ENCODE measurements around the gene SEMA5A. TPM values are rescaled to one million over a fixed set of nuclear protein-coding genes. Genes with fewer than 3 reads are reported as not detected.

Gene SEMA5A
- total RNA-seq, 1 experiment from 2014 or later = 9.3 TPM

DNA sequence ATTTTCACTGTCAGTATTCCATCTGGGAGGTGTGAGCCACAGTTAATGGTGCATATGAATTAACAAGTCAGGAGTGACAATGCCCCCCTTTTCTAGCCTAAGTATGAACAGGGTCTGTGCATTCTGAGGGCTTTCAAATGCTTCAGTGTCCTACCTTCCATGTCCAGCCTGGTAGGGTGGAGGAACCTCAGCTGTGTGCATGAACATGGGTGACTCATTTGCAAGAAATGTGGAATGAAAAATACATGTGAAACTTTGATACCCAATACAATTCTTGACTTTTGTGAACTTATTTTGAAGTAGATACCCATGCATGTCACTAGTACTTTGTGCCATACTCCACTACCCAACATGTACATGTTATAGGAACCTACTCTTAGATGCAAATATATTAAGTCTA lies 375.8 kb downstream of the SEMA5A start:
- CTCF ChIA-PET = no interaction called here
- no peak for TF ChIP-seq PRRX2 (CRISPR knock-in tag; IDR thresholded peaks at IDR 0.05)
- TF ChIP-seq ESRRA (CRISPR knock-in tag; IDR thresholded peaks at IDR 0.05; ENCODE audit: borderline replicate concordance) = no peak
- no peak for TF ChIP-seq CREB1 (CRISPR knock-in tag; IDR thresholded peaks at IDR 0.05)
- TF ChIP-seq AR (CRISPR knock-in tag; IDR thresholded peaks at IDR 0.05) = no peak
- no peak for TF ChIP-seq EMX1 (CRISPR knock-in tag; IDR thresholded peaks at IDR 0.05)
- TF ChIP-seq FOXJ3 (CRISPR knock-in tag; IDR thresholded peaks at IDR 0.05; ENCODE audit: borderline replicate concordance) = no peak
- no peak for TF ChIP-seq ARID4B (CRISPR knock-in tag; IDR thresholded peaks at IDR 0.05; ENCODE audit: borderline replicate concordance)
- TF ChIP-seq GTF2I (CRISPR knock-in tag; conservative IDR thresholded peaks at IDR 0.05) = no peak
- no peak for TF ChIP-seq ATF3 (CRISPR knock-in tag; conservative IDR thresholded peaks at IDR 0.05)
- H3K36me3 Mint-ChIP-seq = no peaks in the 10 kb centered on the region
- H3K9me3 Mint-ChIP-seq = peaks cover 3% of the 10 kb centered on the region; the same call in 1 of the 2 replicates
- H3K27ac Mint-ChIP-seq = no peak overlapping the region
- H3K4me3 Mint-ChIP-seq = no peak overlapping the region
- H3K27me3 Mint-ChIP-seq (ENCODE audit: low read depth) = no peaks in the 10 kb centered on the region
- ATAC-seq (no peak), DNase-seq (ENCODE audit: low spot score) (no peak)
- peaks cover 24% of the 10 kb centered on the region for H3K4me1 Mint-ChIP-seq
- POLR2A ChIA-PET = no interaction called here

DNA sequence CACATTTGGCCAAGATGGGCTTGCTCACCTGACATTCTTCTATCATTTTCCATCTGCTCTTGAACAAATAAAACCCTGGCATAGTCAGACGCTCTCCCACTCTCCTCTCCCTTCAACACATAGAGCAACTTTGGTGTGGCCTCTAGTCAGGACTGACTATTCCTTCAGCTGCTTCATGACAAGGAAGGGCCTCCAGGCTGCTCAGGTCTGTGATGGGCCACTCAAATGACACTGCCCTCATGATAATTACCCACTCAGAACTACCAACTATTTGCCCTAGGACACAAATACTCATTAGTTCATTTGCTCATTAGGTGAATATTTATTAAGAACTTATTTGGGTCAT lies 376.3 kb downstream of the SEMA5A start:
- no peak overlapping the region for H3K4me3 Mint-ChIP-seq
- peaks cover 24% of the 10 kb centered on the region for H3K4me1 Mint-ChIP-seq
- no peak for DNase-seq (ENCODE audit: low spot score)
- peaks cover 3% of the 10 kb centered on the region; the same call in 1 of the 2 replicates for H3K9me3 Mint-ChIP-seq
- no peak for ATAC-seq
- H3K27ac Mint-ChIP-seq = no peak overlapping the region
- TF ChIP-seq ESRRA (CRISPR knock-in tag; IDR thresholded peaks at IDR 0.05; ENCODE audit: borderline replicate concordance) = no peak
- no peak for TF ChIP-seq HMGA2 (CRISPR knock-in tag; IDR thresholded peaks at IDR 0.05)
- no peak for TF ChIP-seq ZNF671 (CRISPR knock-in tag; IDR thresholded peaks at IDR 0.05)
- TF ChIP-seq ZNF317 (CRISPR knock-in tag; IDR thresholded peaks at IDR 0.05; ENCODE audit: borderline replicate concordance, low read depth) = no peak
- no peak for TF ChIP-seq ZBTB21 (CRISPR knock-in tag; IDR thresholded peaks at IDR 0.05; ENCODE audit: borderline replicate concordance)
- no peak for TF ChIP-seq SP1 (CRISPR knock-in tag; conservative IDR thresholded peaks at IDR 0.05)
- TF ChIP-seq ARID4B (CRISPR knock-in tag; IDR thresholded peaks at IDR 0.05; ENCODE audit: borderline replicate concordance) = no peak
- TF ChIP-seq ERG (CRISPR knock-in tag; IDR thresholded peaks at IDR 0.05) = no peak
- TF ChIP-seq GTF2I (CRISPR knock-in tag; conservative IDR thresholded peaks at IDR 0.05) = no peak
- no peak for TF ChIP-seq NFYB (CRISPR knock-in tag; conservative IDR thresholded peaks at IDR 0.05; ENCODE audit: low read depth)
- TF ChIP-seq NR2C2 (CRISPR knock-in tag; IDR thresholded peaks at IDR 0.05) = no peak
- TF ChIP-seq ETV6 (CRISPR knock-in tag; IDR thresholded peaks at IDR 0.05) = no peak
- no peak for TF ChIP-seq ZNF219 (CRISPR knock-in tag; IDR thresholded peaks at IDR 0.05; ENCODE audit: borderline replicate concordance)
- TF ChIP-seq SMAD4 (CRISPR knock-in tag; IDR thresholded peaks at IDR 0.05) = no peak
- ChIA-PET POLR2A (no interaction called here), CTCF (no interaction called here)
- no peaks in the 10 kb centered on the region for H3K27me3 Mint-ChIP-seq (ENCODE audit: low read depth)
- no peaks in the 10 kb centered on the region for H3K36me3 Mint-ChIP-seq

Data from WTC11 (cell line).